Measurements from ENCODE around the gene ENGASE.

GRCh38 chr17:79115487-79115886 lies 40.9 kb downstream of the ENGASE start:
- no peak for TF ChIP-seq POLR2AphosphoS5 (IDR thresholded peaks at IDR 0.05)
- TF ChIP-seq CTCF (IDR thresholded peaks at IDR 0.05): no peak
- no peak for TF ChIP-seq POLR2A (IDR thresholded peaks at IDR 0.05; ENCODE audit: low read depth)
